DMS79 treated with DMSO at 0.1 percent for 48 hours (cell line): ENCODE results near the gene TNC.
A peak's percentile ranks its signal among the peaks of the same experiment; 100 is the strongest.

Source experiments
- DNase-seq: peaks from one replicate; lab custom pipeline; 2025; lab: John Stamatoyannopoulos, UW

Gene TNC

GRCh38 chr9:115043632-115044031 is 74.3 kb downstream of the TNC start:
- DNase-seq, result no peak

- no peak for DNase-seq
Measured at GRCh38 chr9:115042781-115043509, 75.0 kb downstream of the TNC start.

- no peak for DNase-seq
Measured at GRCh38 chr9:115039516-115040120, 78.3 kb downstream of the TNC start.

- DNase-seq, result no peak
Measured at GRCh38 chr9:115038178-115038577, 79.8 kb downstream of the TNC start.

- DNase-seq, result no peak
Measured at GRCh38 chr9:115036691-115037090, 81.3 kb downstream of the TNC start.

- DNase-seq, result no peak
Measured at GRCh38 chr9:115035841-115036612, 81.9 kb downstream of the TNC start.

- DNase-seq, result peak; percentile 21
Measured at GRCh38 chr9:115034801-115035200, 83.2 kb downstream of the TNC start.

GRCh38 chr9:115033800-115034199 is 84.2 kb downstream of the TNC start:
- no peak for DNase-seq

GRCh38 chr9:115032296-115032695 is 85.7 kb downstream of the TNC start:
- DNase-seq, result no peak

- DNase-seq, result no peak
Measured at GRCh38 chr9:115030006-115030405, 88.0 kb downstream of the TNC start.

GRCh38 chr9:115025721-115026120 is 92.2 kb downstream of the TNC start:
- peak; percentile 49 for DNase-seq

- DNase-seq, result no peak
Measured at GRCh38 chr9:115024925-115025535, 92.9 kb downstream of the TNC start.

- DNase-seq, result no peak
Measured at GRCh38 chr9:115022760-115023434, 95.1 kb downstream of the TNC start.

GRCh38 chr9:115018547-115019435 is 99.2 kb downstream of the TNC start:
- no peak for DNase-seq

GRCh38 chr9:115016344-115016743 is 101.6 kb downstream of the TNC start:
- no peak for DNase-seq

GRCh38 chr9:115015018-115015635 is 102.8 kb downstream of the TNC start:
- DNase-seq, result no peak

- no peak for DNase-seq
Measured at GRCh38 chr9:115014438-115014837, 103.5 kb downstream of the TNC start.

- DNase-seq, result peak; percentile 94
Measured at GRCh38 chr9:115013998-115014397, 104.0 kb downstream of the TNC start.

- DNase-seq, result no peak
Measured at GRCh38 chr9:115012486-115012885, 105.5 kb downstream of the TNC start.

GRCh38 chr9:115010874-115011273 is 107.1 kb downstream of the TNC start:
- no peak for DNase-seq
